K562 (cell line): ENCODE measurements around the gene PACSIN1. TPM values are rescaled to one million over a fixed set of nuclear protein-coding genes. Genes with fewer than 3 reads are reported as not detected.
A peak's percentile ranks its signal among the peaks of the same experiment; 100 is the strongest.

Experiments
- ATAC-seq: fragments of 200-7000 bp; cut with Tn5 transposase; 3 replicates; pipeline ENCODE4 v1.9.1; 2020; ENCODE audit warnings: moderate library complexity
- BruUV-seq: library from RNA; stranded (reverse); fragments of 400-500 nt; replicated peaks from 2 replicates; lab custom pipeline; 2021; lab: Mats Ljungman, UMichigan
- CTCF ChIA-PET: fragments of 300-600 bp; formaldehyde crosslinking; extraction: SDS; loops from one replicate; lab custom pipeline; 2021; ENCODE audit warnings: low intra/inter-chr PET ratio; lab: Yijun Ruan, JAX
- POLR2A ChIA-PET: fragments of 300-600, 350-650 bp; sonication (Branson Sonifier 250); formaldehyde crosslinking; extraction: SDS; loops from one replicate; lab custom pipeline; 2021; ENCODE audit warnings: antibody characterized with exemption, inconsistent platforms; lab: Yijun Ruan, JAX
- DNase-seq, 4 experiments: peaks; one replicate each; pipeline versions ENCODE4 v3.0.0 to v3.0.0-alpha.2; 2011 to 2018; ENCODE audit warnings: low spot score in 3 of 4, mixed read lengths in 3 of 4; ENCODE audit errors: extremely low read depth in 1 of 4
- FAIRE-seq: peaks from 2 replicates; lab custom pipeline; 2011; peaks lifted over from hg19 to GRCh38; lab: Jason Lieb, UNC
- H2AFZ ChIP-seq: 2 replicates; pipeline ENCODE4 v1.6.0; 2011; ENCODE audit warnings: low read depth, low read length, control low read depth, inconsistent platforms
- H3K27ac ChIP-seq: fragments of 200-600 bp; 3 replicates; pipeline ENCODE4 v1.8.0; 2011; ENCODE audit warnings: low read depth, mild to moderate bottlenecking, control low read depth, inconsistent platforms, low read length, moderate library complexity, mixed read lengths; ENCODE audit errors: extremely low read depth
- H3K27me3 ChIP-seq, 2 experiments: fragments of 300-600 bp in 1 of 2; 2 replicates in 1 of 2; 3 replicates in 1 of 2; pipeline versions ENCODE4 v1.6.0 to v1.8.0; 2011; ENCODE audit warnings: inconsistent platforms in 2 of 2, low read length in 2 of 2, mild to moderate bottlenecking in 1 of 2, mixed read lengths in 1 of 2, moderate library complexity in 1 of 2; ENCODE audit not compliant: control insufficient read depth in 2 of 2, insufficient read depth in 2 of 2
- H3K36me3 ChIP-seq: fragments of 300-600 bp; 3 replicates; pipeline ENCODE4 v1.8.0; 2011; ENCODE audit warnings: mild to moderate bottlenecking, low read length, inconsistent platforms; ENCODE audit not compliant: control insufficient read depth, insufficient read depth
- H3K4me1 ChIP-seq, 2 experiments: fragments of 200-600 bp in 1 of 2; replicated peaks in 1 of 2; 2 replicates in 1 of 2; 3 replicates in 1 of 2; pipeline versions ENCODE4 v1.5.1 to v1.8.0; 2011; ENCODE audit warnings: inconsistent platforms in 2 of 2, low read length in 2 of 2, mild to moderate bottlenecking in 1 of 2, mixed read lengths in 1 of 2, moderate library complexity in 1 of 2; ENCODE audit not compliant: control insufficient read depth in 2 of 2, insufficient read depth in 2 of 2
- H3K4me2 ChIP-seq: 2 replicates; pipeline ENCODE4 v1.6.1; 2011; ENCODE audit warnings: low read length, control low read depth, inconsistent platforms, mixed read lengths; ENCODE audit not compliant: insufficient read depth
- H3K4me3 ChIP-seq: fragments of 200-600 bp; sonication (generic), shearing (Covaris generic); 2 replicates; pipeline ENCODE4 v1.5.1; 2016; ENCODE audit warnings: control low read depth, inconsistent platforms
- H3K79me2 ChIP-seq: fragments of 200-600 bp; 3 replicates; pipeline ENCODE4 v1.8.0; 2011; ENCODE audit warnings: low read length, inconsistent platforms; ENCODE audit not compliant: control insufficient read depth, insufficient read depth
- H3K9ac ChIP-seq, 2 experiments: 2 replicates each; pipeline versions ENCODE4 v1.6.0 to v1.6.1; 2011; ENCODE audit warnings: low read depth in 2 of 2, low read length in 2 of 2, control low read depth in 1 of 2, inconsistent platforms in 1 of 2, mild to moderate bottlenecking in 1 of 2, mixed read lengths in 1 of 2; ENCODE audit not compliant: insufficient read depth in 1 of 2
- H3K9me1 ChIP-seq: one replicate; pipeline ENCODE4 v1.6.0; 2011; ENCODE audit warnings: inconsistent platforms, mild to moderate bottlenecking, low read length, moderate library complexity; ENCODE audit not compliant: control insufficient read depth, insufficient read depth
- H3K9me3 ChIP-seq: replicated peaks from 2 replicates; pipeline ENCODE4 v1.5.1; 2011; ENCODE audit warnings: low read depth, low read length, inconsistent platforms; ENCODE audit not compliant: control insufficient read depth, insufficient read depth
- H4K20me1 ChIP-seq: replicated peaks from 2 replicates; pipeline ENCODE4 v1.6.1; 2011; ENCODE audit warnings: low read length, inconsistent platforms, mixed read lengths; ENCODE audit not compliant: control insufficient read depth, insufficient read depth
- ATF7 ChIP-seq: fragments of 450-650 bp; IDR thresholded peaks from 2 replicates; pipeline ENCODE4 v1.7.1; 2014; ENCODE audit warnings: mild to moderate bottlenecking, moderate library complexity
- CHCHD3 ChIP-seq: fragments of 250-450 bp; sonication (Bioruptor Pico); IDR thresholded peaks from 2 replicates; pipeline ENCODE4 v2.1.2; 2022; ENCODE audit warnings: mild to moderate bottlenecking
- ESRRA ChIP-seq: fragments of 450-650 bp; IDR thresholded peaks from 2 replicates; pipeline ENCODE4 v1.6.1; 2014; ENCODE audit warnings: low read depth, mild to moderate bottlenecking, moderate library complexity, borderline replicate concordance
- PHTF2 ChIP-seq: fragments of 250-450 bp; sonication (Bioruptor Pico); IDR thresholded peaks from 2 replicates; pipeline ENCODE4 v1.5.0; 2021; ENCODE audit warnings: mild to moderate bottlenecking
- SMARCE1 ChIP-seq: fragments of 450-650 bp; IDR thresholded peaks from 2 replicates; pipeline ENCODE4 v1.7.1; 2016; ENCODE audit warnings: mild to moderate bottlenecking
- SPI1 ChIP-seq: IDR thresholded peaks from 2 replicates; pipeline ENCODE4 v1.6.1; 2011; ENCODE audit warnings: low read depth, low read length, control low read depth, borderline replicate concordance
- TAF15 ChIP-seq: fragments of 200-400 bp; formaldehyde crosslinking; IDR thresholded peaks from 2 replicates; pipeline ENCODE4 v1.6.1; 2017; ENCODE audit warnings: mild to moderate bottlenecking, low read depth, low read length, moderate library complexity
- TCF3 ChIP-seq: sonication (generic); formaldehyde crosslinking; IDR thresholded peaks from 2 replicates; pipeline ENCODE4 v1.4.0; 2020; ENCODE audit warnings: mild to moderate bottlenecking, missing genetic modification reagents
- TEAD4 ChIP-seq, 2 experiments: sonication (generic) in 1 of 2; formaldehyde crosslinking in 1 of 2; IDR thresholded peaks; 2 replicates each; pipeline versions ENCODE4 v1.6.1 to v1.8.0; 2012 to 2022; ENCODE audit warnings: borderline replicate concordance in 1 of 2, inconsistent platforms in 1 of 2, low read length in 1 of 2, mild to moderate bottlenecking in 1 of 2, missing genetic modification reagents in 1 of 2
- TFAP4 ChIP-seq: sonication (generic); formaldehyde crosslinking; IDR thresholded peaks from 2 replicates; pipeline ENCODE4 v1.8.0; 2022; ENCODE audit warnings: missing genetic modification reagents, mild to moderate bottlenecking, moderate library complexity, borderline replicate concordance
- ZFP1 ChIP-seq: fragments of 450-650 bp; formaldehyde crosslinking; IDR thresholded peaks from 2 replicates; pipeline ENCODE4 v1.4.0; 2020; ENCODE audit warnings: mild to moderate bottlenecking, mixed read lengths
- WGBS: fragments of 100-300 bp; shearing (Covaris generic); methylation state at CpG from one replicate; pipeline ENCODE4 v1.1.6; 2016; ENCODE audit warnings: low coverage, mixed read lengths; ENCODE audit not compliant: insufficient coverage; ENCODE audit errors: missing lambda C conversion rate; 5-methylcytosine and 5-hydroxymethylcytosine counted together
- in situ Hi-C: fragments of 300-500 bp; cut with MboI; formaldehyde crosslinking; loops from 4 replicates; pipeline ENCODE4 v1.15.0; 2018; ENCODE audit warnings: inconsistent platforms, mixed read lengths
- intact Hi-C: fragments of 100-400 bp; cut with micrococcal nuclease; formaldehyde crosslinking; loops from 2 replicates; pipeline ENCODE4 v1.14.2; 2022
- polyA plus RNA-seq, 8 experiments: library from polyadenylated mRNA; depleted of rRNA in 4 of 8; stranded (reverse) in 5 of 8; unstranded in 3 of 8; fragments of >200 nt; fragmentation: Nextera tagmentation in 2 of 8; fragmentation: Illumina TruSeq in 1 of 8; extraction: Ambion mirVana in 2 of 8; extraction: Trizol in 1 of 8; gene quantifications; 2 replicates each; pipeline versions ENCODE4 v1.2.1 to v1.2.3, GENCODE V29; 2011 to 2014; ENCODE audit warnings: inconsistent platforms in 1 of 8, missing spikeins in 1 of 8
- total RNA-seq, 7 experiments: library from RNA; depleted of rRNA in 6 of 7; stranded (reverse); fragments of >200 nt in 6 of 7; fragmentation: Illumina TruSeq in 2 of 7; extraction: Trizol in 2 of 7; gene quantifications; 2 replicates each; pipeline versions ENCODE4 v1.2.1 to v1.2.3, GENCODE V29; 2011 to 2021; ENCODE audit warnings: low replicate concordance in 1 of 7

PACSIN1 gene
- total and polyA plus RNA-seq, 9 of the 15 experiments (the other 6 are each of a cell fraction or from before 2014, with no cell fraction given), result 0.01 to 1.7 (median 0.45) TPM

- TF ChIP-seq CHCHD3 (no peak), ESRRA (0 out of 2 replicates have a peak, but pooled peaks have one; percentile 11), PHTF2 (CRISPR knock-in tag) (no peak), SMARCE1 (no peak), ATF7 (no peak), TEAD4 (IDR thresholded peaks at IDR 0.05; ENCODE audit: low read length) (no peak), TEAD4 (CRISPR knock-in tag; IDR thresholded peaks at IDR 0.05; ENCODE audit: borderline replicate concordance) (no peak), TAF15 (no peak), ZFP1 (no peak), TFAP4 (0 out of 2 replicates have a peak, but pooled peaks have one; percentile 19)
Observed at GRCh38 chr6:34537922-34538550, 72.2 kb downstream of the PACSIN1 start (continued).

- POLR2A ChIA-PET, result interaction anchor here (0.6 to 0.7 kb wide), 2 partner anchors 22 to 302 kb away, joined by 3 to 4 read pairs; partner anchors contain the start of gene HMGA1
- no peak for FAIRE-seq
- Histone ChIP-seq H4K20me1 (no peaks in the 10 kb centered on the region), H3K4me1 (peaks cover 4 to 52% of the 10 kb centered on the region in 2 experiments; a peak in 4 of 5 replicates), H3K4me3 (no peak overlapping the region), H2AFZ (no peak overlapping the region), H3K4me2 (no peak overlapping the region), H3K9me3 (no peaks in the 10 kb centered on the region), H3K9ac (no peak overlapping the region), H3K27ac (no peak overlapping the region), H3K9me1 (no peaks in the 10 kb centered on the region), H3K36me3 (no peaks in the 10 kb centered on the region), H3K79me2 (no peaks in the 10 kb centered on the region), H3K27me3 (no peaks in the 10 kb centered on the region)
- TF ChIP-seq TCF3 (CRISPR knock-in tag) (no peak), SPI1 (no peak)
- in situ Hi-C loops (no loop called here), intact Hi-C loops (no loop called here)
- CTCF ChIA-PET, result no interaction called here
- no peak for DNase-seq
- WGBS, result 37% methylated on average over 5 of the region's 6 CpGs
- no peak for ATAC-seq
- BruUV-seq, result no TSS peak
Observed at GRCh38 chr6:34538581-34538980, 72.7 kb downstream of the PACSIN1 start.
